GM18499 (cell line): ENCODE data around the gene ASIC4.

Source experiments
- ATAC-seq: cut with Tn5 transposase; IDR thresholded peaks from one replicate; pipeline ENCODE4 v1.9.1; 2021; ENCODE audit warnings: moderate number of reproducible peaks; ENCODE audit not compliant: insufficient read depth, unreplicated experiment

The ASIC4 gene

GRCh38 chr2:219514196-219514761 is at the start of gene ASIC4:
ASIC4 (plus strand) TSS chr2:219514482; CDS start chr2:219514725, 243 bp downstream.
- no peak for ATAC-seq

- no peak for ATAC-seq
These were observed 48.4 kb upstream of the ASIC4 start for GRCh38 chr2:219465659-219466561.

GRCh38 chr2:219466816-219467735 is 47.2 kb upstream of the ASIC4 start:
- no peak for ATAC-seq

GRCh38 chr2:219467736-219468075 is 46.6 kb upstream of the ASIC4 start:
- ATAC-seq = no peak

- ATAC-seq = no peak
These were observed 45.7 kb upstream of the ASIC4 start for GRCh38 chr2:219468410-219469185.

DNA sequence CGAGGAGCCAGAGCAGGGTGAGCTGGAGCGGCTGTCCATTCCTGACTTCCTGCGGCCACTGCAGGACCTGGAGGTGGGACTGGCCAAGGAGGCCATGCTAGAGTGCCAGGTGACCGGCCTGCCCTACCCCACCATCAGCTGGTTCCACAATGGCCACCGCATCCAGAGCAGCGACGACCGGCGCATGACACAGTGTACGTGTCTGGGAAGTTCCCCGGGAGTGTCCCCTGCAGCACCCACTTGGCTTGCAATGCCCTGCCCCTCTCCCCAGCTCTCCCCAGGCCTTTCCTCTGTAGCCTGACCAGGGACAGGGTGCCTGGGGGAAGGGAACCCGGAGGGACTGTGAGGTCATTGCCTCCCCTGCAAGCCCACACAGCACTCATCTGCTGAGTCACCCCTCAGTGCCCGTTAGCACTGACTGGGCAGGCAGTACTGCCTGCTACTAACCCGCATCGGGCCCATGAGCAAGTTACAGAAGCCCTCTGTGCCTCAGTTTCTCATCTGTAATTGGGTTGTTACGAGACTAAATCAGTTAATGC is 45.0 kb upstream of the ASIC4 start:
- no peak for ATAC-seq

DNA sequence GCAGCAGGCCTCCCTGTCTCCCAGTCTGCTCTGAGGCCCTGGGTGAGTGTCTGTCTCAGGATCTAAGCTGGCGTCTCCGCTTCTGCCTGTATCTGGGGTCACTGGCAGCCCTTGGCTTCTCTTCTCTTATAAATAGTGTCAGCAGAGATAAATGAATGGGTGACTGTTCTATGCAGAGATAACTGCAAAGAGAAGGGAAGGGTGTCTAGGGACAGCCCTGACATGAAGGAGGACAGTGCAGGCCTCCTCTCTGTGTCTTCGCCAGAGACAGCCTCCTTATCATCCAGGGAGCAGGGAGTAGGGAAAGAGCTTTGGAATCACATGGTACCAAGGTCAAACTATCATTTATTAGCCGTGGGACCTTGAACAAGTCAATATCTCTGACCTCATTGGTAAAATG is 43.9 kb upstream of the ASIC4 start:
- no peak for ATAC-seq

- no peak for ATAC-seq
These were observed 42.6 kb upstream of the ASIC4 start for GRCh38 chr2:219471476-219472371.

GRCh38 chr2:219472629-219473187 is 41.6 kb upstream of the ASIC4 start:
- ATAC-seq = no peak

DNA sequence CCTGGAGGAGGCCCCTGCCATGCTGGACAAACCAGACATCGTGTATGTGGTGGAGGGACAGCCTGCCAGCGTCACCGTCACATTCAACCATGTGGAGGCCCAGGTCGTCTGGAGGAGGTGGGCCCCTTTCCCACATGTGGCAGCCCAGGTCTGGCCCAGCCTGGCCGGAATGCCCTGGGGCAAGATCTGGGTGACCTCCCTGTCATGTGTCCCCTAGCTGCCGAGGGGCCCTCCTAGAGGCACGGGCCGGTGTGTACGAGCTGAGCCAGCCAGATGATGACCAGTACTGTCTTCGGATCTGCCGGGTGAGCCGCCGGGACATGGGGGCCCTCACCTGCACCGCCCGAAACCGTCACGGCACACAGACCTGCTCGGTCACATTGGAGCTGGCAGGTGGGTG is 40.8 kb upstream of the ASIC4 start:
- no peak for ATAC-seq

- no peak for ATAC-seq
These were observed 39.8 kb upstream of the ASIC4 start for GRCh38 chr2:219474285-219475060.

DNA sequence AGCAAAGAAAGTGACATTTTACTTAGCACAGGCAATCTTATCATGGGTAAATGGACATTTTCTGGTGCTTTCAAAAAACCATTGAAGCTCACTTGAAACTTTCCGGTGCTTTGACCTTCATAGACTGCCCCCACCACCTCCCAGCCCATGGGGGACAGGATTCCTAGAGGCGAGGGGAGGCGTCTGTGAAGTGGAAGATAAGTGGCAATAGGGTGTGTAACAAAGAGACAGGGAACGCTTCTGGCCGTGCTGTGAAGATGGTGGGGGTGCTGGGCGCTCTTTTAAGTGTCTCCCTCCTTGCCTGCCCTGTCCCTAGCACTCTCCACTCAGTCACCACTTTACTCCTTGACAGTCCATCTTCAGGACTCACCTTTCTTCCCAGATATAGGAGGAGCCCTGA is 39.0 kb upstream of the ASIC4 start:
- no peak for ATAC-seq

GRCh38 chr2:219475697-219476651 is 38.3 kb upstream of the ASIC4 start:
- ATAC-seq = no peak

- ATAC-seq = no peak
These were observed 37.6 kb upstream of the ASIC4 start for GRCh38 chr2:219476652-219477151.

- ATAC-seq = no peak
These were observed 37.1 kb upstream of the ASIC4 start for GRCh38 chr2:219477179-219477578.

- ATAC-seq = no peak
These were observed 36.5 kb upstream of the ASIC4 start for GRCh38 chr2:219477815-219478214.

DNA sequence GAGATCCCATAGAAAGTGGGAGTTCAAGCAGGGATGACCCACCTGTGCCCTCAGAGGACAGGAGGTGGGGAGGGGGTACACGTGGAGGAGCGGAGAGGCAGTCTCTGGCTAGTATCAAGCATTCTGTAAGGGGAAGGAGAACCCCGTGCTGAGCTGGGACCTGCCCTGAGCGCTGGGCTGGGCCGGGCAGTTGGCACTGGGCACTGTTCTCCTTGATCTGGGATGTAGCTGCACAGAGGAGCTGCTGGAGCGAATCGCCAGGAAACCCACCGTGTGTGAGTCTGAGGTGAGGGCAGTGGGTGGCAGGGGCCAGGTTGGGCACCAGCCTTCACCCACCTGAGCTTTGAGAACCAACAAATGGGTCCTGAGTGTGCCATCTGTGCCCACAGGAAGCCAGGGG is 35.4 kb upstream of the ASIC4 start:
- no peak for ATAC-seq
